ENCODE data around the gene SPDYE3.
"Not testable (repeated sequence)": the region's sequence is repeated elsewhere in the genome, so short reads cannot be mapped to it uniquely, and the experiment has no call there.

The SPDYE3 gene

GRCh38 chr7:100307402-100307801, at the start of gene SPDYE3:
TSS of gene SPDYE3 (plus strand) at chr7:100307702. CDS start at chr7:100307886, 184 bp downstream.
- DNase-seq = not testable (repeated sequence)

- not testable (repeated sequence) for DNase-seq
These were observed 47.5 kb upstream of the SPDYE3 start for GRCh38 chr7:100259984-100260383.

- DNase-seq = not testable (repeated sequence)
These were observed 44.6 kb upstream of the SPDYE3 start for GRCh38 chr7:100262896-100263295.

- DNase-seq = not testable (repeated sequence)
These were observed 43.3 kb upstream of the SPDYE3 start for GRCh38 chr7:100264223-100264622.

GRCh38 chr7:100264669-100265165, 42.8 kb upstream of the SPDYE3 start:
- not testable (repeated sequence) for DNase-seq

GRCh38 chr7:100265851-100266250, 41.7 kb upstream of the SPDYE3 start:
- DNase-seq = not testable (repeated sequence)

- DNase-seq = no peak
These were observed 40.7 kb upstream of the SPDYE3 start for GRCh38 chr7:100266576-100267354.

GRCh38 chr7:100267648-100268047, 39.9 kb upstream of the SPDYE3 start:
- DNase-seq = no peak

- DNase-seq = not testable (repeated sequence)
These were observed 38.6 kb upstream of the SPDYE3 start for GRCh38 chr7:100268882-100269281.

GRCh38 chr7:100269306-100270045, 38.0 kb upstream of the SPDYE3 start:
- not testable (repeated sequence) for DNase-seq

- DNase-seq = not testable (repeated sequence)
These were observed 37.2 kb upstream of the SPDYE3 start for GRCh38 chr7:100270046-100270918.

- not testable (repeated sequence) for DNase-seq
These were observed 36.4 kb upstream of the SPDYE3 start for GRCh38 chr7:100270941-100271593.

- peak; percentile 83 for DNase-seq
These were observed 35.6 kb upstream of the SPDYE3 start for GRCh38 chr7:100271716-100272537.

- DNase-seq = not testable (repeated sequence)
These were observed 35.0 kb upstream of the SPDYE3 start for GRCh38 chr7:100272538-100272902.

GRCh38 chr7:100275120-100275519, 32.4 kb upstream of the SPDYE3 start:
- DNase-seq = no peak

- DNase-seq = not testable (repeated sequence)
These were observed 31.4 kb upstream of the SPDYE3 start for GRCh38 chr7:100276126-100276525.

GRCh38 chr7:100282069-100282608, 25.4 kb upstream of the SPDYE3 start:
- not testable (repeated sequence) for DNase-seq

GRCh38 chr7:100283147-100283546, 24.4 kb upstream of the SPDYE3 start:
- not testable (repeated sequence) for DNase-seq

- DNase-seq = not testable (repeated sequence)
These were observed 20.1 kb upstream of the SPDYE3 start for GRCh38 chr7:100287191-100287969.

GRCh38 chr7:100288258-100288657, 19.2 kb upstream of the SPDYE3 start:
- DNase-seq = not testable (repeated sequence)

Measured in cortex of kidney (tissue), 1 donor.